HS-27A (cell line): ENCODE results near the gene LRMDA.
"Not testable (repeated sequence)": the region's sequence is repeated elsewhere in the genome, so short reads cannot be mapped to it uniquely, and the experiment has no call there.

ENCODE experiments used
- DNase-seq: peaks from one replicate; pipeline ENCODE4 v3.0.0-alpha.2; 2012; ENCODE audit warnings: low read depth, missing footprints

LRMDA gene

DNA sequence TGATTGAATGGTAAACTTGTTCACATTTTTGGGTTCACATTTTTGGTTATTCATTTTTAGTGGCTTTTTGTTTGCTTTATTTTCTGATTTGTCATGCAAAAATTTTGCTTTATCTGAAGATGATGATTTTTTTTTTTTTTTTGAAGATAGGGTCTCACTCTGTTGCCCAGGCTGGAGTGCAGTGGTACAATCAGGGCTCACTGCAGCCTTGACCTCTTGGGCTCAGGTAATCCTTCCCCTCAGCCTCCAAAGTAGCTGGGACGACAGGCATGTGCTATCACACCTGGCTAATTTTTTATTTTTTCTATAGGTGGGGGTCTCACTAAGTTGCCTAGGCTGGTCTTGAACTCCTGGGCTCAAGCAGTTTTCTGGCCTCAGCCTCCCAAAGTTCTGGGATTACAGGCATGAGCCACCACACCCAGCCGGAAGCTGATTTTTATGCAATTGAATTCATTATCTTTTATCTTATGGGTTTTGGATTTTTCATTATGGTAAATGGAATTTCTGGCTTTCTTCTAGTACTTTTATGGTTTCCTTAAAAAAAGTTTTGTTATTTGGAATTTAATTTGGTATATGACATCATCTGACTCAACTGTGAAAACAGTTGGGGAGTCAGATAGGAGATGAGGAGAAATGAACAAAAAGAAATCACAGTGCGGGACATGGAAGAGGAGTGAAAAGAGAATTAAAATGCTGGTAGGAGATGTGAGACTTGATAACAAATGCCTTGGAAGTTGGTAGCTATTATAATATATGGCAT is 158.7 kb downstream of the LRMDA start:
- no peak for DNase-seq

DNA sequence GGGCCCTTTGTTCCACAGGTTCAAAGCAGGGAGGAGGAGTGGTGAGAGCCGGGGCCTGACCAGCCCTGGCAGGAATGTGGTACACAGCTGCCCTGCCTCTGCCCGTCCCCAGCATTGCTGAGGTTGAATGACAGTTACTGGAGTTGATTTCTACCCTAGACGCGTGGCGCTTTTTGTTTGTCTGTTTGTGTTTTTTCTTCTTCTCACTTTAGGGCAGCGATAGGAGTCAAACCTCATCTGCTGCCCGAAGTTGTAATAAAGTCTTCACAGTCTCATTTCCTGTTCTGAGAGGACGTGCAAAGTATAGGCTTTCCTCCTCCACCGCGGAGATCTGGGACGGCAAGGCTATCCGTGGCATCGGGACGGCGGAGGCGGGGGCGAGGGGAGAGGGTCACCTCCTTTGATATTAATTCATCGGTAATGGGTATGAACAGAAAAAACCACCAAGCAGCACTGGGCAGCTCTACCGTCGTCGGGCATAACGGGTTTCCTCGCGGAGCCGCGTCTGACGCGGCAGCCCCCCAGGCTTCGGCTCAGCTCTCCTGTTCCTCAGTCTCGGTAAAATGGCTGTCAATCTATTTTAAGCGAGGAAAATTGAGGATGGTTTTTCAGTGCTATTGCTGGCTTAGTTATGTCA is 160.8 kb downstream of the LRMDA start:
- DNase-seq: no peak

DNA sequence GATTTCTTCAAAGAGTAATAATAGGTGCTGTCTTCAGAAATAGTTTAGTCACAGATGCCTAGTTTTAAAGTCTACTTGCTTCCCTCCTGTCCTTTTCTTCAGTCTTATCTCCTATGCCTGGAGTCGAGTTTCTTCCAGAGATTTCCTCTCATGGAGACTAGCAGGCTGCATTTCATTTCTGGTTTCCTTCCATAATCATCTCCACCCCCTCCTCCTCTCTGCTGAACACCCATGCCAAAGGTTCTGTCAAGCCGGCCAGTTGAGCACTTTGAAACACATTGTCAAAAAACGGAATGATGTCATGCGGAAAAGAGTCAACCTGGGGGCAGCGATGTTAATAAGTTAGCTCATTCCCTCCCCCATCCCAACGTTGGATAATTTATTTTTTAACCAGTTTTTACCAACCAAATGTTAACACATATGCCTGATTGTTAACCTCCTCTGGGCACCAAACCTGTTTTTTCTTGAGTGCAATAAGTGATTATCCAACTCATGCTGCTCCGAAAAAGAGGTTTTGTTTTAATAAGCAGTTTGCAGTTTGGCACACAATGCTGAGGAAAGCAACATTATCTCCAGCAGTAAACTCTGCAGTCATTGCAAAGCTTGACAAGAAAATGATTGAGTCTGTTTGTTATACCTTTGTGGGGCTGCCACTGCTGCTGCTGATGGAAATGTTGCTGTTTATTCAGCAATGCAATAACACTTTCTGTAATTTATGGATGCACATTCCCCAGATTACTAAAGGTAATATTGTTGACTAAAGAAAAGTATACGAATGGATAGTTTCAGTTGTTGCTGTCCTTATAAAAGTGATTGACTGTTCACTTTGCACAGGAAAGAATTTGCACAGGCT is 161.6 kb downstream of the LRMDA start:
- DNase-seq: no peak

DNA sequence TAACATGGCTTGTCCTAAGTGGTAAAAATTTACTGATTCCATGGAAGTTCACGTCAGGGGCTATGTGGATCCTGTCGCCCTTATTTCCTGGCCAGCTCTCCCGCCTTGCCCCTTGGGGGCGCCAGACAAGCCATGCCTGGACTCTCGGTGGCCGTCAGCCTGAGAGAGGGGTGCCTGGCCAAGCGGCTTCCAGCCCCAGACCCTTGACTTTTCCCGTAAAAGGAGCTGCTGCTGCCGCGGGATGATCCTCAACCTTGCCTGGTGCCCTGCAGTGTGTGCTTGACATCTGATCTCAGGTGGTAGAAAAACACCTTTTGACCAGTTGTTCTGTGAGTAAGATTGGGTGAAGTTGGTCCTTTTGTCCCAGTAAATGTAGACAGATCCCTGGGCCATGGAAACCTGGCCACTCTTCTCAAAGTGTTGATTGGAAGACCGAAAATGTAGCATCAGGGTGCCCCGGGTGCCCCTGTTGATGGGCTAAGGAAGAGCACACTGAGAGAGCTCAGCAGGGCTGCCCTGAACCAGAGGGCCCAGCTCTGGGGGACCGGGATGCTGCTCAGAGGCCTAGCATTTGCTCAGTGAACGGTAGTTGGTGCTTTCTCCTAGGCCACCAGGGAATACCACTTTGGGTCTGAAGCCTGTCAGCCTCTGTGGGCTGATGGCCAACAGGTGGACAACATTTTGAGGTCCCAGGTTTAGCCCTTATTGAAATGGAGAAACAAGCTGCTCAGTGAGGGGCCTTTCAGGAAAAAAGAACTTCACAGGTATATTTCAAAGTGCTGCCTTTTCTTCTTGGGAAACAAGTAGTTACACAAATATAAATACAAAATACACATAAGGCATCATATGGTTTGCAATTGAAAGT is 162.5 kb downstream of the LRMDA start:
- no peak for DNase-seq

DNA sequence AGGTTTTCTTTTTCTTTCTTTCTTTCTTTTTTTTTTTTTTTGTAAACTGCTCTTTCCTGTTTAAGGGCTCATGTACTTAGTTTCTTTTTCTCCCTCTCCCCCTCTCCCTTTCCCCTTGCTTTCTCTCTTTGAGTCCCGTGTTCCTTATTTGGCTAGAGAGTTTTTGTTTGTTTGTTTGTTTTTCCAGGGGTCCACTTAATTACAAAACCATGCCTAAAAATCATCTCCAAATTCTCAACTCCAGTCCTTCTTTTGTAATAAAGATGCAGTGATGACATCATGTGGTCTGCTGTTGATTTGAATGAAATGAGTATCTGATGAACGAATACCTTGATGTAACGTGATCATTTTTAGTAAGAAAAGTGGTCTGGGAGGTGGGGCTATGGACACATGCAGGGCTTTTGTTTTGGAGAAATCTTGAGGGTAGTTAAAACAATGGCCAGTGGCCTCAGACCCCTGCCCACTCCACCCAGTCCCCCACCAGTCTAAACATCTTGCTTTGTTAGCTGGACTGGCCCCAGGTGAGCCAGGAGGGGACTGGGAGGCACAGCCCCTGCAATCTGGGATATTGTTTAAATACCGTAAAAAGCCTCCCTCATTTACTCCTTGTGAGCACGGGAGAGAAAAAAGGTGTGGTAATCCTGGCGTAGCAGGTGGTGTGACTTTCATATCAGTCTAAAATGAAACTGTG is 165.7 kb downstream of the LRMDA start:
- no peak for DNase-seq

DNA sequence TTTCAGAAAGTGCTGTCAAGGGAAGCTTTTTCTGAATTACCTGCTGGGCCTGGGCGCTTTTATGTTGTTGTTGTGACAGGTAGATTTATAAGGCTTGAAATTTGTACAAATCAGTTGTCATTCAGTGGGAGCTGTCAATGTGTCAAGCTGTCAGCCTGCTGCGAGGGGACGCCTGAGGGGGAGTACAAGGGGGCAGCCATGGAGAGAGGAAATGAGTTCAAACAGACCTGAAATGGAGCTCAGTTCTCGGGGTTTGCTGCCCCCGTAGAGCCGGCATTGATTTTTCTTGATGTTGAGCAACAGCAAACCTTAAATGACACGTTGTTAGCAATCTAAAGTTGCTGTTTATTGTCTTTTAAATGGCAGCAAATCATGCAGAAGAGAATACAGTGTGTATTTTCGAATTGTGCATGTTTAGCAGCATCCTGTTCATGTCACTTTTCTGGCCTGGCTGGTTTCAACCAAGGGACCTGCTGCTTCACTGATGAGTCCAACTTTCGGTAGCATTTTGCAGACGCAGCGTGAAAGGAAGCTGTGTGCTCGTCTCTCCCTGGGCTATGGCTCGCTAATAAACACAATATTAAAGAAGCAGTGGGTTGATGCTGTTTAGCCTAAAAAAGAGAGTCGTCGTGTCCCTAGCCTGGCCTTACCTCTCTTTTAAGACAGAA is 166.5 kb downstream of the LRMDA start:
- DNase-seq: no peak

DNA sequence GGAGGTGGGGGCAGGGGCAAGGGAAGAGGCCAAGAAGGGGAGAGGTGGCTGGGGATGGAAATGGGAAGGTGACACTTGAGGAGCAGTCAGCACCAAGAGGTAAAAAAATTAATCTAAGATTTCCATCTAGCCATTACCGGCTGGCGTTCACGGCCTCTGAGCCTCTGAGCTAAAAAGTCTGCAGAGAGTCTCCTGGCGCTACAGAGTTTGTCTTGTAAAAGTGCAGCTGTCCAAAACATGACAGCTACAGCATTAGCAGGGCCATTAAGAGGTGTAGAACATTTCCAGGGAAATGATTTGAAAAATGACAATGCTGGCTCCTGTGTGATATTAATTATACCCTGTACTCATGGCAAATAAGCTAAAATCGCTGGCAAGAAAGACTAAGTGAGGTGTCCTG is 167.6 kb downstream of the LRMDA start:
- no peak for DNase-seq

DNA sequence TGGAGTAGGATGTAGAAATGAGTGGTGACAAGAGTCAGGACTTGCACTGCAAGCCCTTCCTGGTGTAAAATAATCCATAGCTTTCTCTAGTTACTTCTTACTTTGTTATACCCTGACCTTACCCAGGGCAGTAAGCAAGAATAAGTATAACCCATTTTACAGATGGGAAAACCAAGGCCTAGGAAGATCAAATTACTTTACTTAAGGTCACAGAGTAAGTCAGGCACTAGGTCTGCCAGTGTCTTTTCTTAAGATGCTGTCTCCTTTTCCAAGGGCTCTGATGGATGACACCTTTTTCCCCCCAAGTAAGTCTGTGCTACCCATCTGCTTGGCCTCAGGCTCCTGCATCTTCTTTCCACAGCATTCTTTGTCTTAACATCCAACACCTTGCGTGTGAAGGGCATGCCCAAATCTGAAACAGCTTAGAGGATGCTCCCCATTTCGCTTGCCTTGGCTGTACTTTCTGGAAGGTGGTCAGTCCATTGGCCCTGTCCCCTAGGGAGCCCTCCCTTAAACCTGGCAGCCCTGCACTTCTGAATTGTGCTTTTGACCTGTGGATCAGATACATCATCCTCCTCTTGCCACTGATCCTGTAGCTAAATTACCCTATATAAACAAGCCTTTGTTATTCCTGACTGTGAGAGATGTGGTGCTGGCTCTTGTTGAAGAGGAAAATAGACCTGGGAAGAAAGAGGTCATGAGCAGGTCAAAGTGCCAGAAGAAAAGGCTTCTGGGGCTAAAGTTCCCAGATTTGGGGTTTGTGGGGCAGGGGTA is 168.6 kb downstream of the LRMDA start:
- DNase-seq: no peak

DNA sequence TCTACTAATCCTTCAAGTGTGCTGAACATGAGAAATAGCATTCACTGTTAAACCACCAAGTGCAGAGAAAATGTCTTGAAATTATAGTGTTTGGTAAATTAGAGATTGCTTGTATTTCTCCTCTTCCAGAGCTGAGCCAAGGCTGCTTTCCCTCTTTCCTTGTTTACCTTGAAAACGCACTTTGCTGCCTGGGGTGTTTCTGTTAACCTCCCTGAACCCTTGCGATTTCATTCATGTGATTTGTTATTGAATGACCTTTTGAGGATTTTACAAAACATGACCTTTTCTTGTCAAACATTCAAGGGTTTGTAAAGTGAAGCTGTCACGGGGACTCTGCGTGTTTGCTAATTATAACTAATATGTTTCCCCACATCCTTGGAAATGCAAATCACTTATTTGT is 169.4 kb downstream of the LRMDA start:
- DNase-seq: no peak

DNA sequence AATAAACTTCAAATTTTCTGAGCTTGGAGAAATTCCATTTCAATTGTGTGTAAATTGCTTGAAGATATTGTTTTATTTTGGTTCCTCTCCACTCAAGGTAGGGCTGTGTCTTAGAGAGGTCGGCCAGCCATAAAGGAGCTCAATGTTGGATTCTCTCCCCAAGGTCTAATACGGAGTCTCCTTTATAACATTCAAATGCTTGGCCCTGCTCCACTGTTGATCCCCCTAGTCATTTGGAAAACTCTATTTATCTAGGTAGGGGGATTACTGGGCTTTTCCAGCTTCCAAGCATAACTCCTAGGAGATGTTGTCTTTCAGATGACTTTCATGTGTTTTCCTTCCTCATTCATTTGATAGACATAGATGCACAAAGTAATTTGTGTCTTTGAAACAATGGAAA is 170.9 kb downstream of the LRMDA start:
- DNase-seq: no peak

DNA sequence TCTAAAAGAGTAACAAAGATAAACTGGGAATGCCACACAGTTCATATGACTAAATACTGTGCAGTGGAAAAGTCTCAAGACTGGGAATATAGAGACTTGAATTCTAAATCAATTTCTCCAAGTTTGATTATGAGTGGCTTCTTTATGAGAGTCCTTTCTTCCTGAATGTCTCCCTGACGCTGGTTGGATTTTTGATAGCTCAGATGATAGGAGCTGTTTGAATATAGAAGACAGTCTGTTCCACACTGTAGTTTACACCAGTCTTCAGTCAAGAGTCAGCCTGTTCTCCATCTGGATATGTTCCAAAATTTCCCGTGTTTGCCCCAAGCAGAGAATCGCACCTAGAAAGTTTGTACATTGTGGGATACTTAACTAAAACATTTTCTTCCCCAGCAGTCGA is 173.7 kb downstream of the LRMDA start:
- no peak for DNase-seq

DNA sequence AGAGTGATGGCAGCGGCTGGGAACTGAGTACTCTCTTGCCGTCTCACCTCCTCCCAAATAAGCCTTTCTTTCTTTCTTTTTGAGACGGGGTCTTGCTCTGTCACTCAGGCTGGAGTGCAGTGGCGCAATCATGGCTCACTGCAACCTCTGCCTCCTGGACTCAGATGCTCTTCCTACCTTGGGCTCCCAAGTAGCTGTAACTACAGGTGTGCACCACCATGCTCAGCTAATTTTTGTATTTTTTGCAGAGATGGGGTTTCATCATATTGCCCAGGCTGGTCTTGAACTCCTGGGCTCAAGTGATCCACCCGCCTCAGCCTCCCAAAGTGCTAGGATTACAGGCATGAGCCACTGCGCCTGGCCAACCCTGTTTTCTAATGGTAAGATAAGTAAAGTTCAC is 174.4 kb downstream of the LRMDA start:
- not testable (repeated sequence) for DNase-seq

DNA sequence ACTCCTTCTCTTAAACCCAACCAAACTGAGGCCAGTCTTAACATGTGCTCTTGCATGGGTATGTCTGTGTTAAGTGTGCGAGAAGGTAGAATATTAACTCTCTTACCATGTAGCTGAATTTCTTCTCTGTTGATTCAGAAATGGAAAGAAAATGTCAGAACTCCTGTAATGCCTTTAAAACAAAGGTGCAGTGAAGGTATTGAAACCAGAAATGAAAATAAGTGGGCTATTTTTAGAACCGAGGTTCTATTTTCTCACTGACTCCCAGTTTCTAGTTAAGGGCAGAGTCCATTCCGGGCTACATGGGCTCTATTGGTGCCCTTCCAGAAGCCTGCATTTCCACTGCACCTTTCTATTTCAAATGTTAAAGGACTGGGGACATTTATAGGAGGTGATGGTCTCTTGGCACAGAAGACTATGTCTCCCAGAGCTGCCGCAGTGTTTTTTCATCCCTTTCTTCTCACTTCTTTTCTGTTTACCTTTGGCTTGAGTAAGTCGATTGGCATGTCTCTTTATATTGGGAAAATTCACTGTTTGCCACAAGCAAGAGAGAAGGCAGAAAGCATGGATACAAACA is 174.9 kb downstream of the LRMDA start:
- DNase-seq: no peak

DNA sequence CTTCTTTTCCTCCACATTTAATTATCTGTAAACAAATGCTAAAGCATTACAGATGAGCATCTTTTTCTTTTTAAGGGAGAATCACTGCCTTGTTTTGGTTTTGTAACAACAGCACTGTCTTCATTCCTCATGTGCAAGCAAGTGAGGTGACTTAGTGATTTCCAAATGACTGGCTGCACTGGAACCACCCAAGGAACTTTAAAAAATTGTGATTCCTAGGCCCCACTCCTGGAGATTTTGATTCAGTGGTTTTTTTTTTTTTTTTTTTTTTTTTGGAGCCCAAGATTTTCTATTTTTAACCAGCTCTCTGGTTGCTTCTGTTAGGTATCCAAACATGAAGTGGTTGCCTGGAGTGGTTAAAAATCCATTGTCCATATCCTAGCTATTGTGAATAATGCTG is 176.2 kb downstream of the LRMDA start:
- DNase-seq: no peak

DNA sequence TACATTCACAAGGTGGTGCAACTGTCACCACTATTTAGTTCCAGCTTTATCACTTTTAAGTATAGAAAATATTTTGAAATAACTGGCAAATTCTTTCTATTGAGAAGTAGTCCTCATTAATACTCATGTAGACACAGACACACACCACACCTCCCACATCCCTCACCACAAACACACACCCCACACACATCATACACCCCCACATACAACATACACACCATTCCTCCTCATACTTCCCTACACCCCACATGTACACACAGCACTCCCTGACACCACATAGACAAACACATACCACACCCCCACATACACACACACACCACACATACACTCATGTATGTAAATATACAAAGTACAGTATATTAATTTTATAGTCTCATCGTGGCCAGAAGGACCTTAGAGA is 178.8 kb downstream of the LRMDA start:
- no peak for DNase-seq

DNA sequence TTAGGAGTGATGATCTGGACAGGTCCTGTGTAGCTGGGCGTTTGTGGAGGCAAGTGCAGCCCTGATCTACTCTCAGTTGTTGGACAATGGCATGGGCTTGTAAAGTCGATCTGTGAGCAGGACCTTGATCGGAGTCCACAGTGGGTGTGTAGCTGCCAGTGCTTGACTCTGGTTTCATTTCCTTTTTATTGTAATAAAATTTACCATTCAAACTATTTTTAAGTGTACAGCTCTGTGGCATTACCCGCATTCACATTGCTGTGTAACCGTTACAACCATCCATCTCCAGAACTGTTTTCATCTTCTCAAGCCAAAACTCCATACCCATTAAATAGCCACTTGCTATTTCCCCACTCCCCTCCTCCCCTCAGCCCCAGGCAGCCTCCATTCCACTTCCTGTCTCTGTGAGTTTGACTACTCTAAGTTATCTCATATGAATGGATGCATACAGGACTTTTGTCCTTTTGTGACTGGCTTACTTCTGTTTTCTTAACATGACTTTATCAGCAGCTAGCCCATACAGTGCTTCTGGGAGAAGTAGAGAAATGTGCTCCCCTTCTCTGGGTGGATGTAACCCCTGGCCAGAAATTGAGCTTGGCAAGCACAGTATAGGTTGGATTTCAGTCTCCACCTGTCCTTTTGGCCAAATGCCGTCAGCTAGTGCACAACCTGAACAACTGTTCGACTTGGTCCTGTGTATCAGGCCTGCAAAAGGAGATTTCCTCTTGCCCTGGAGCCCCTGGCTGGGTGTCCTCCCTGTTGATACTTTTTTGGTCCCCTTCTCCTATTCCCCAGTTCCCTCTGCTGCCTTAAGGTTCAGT is 180.0 kb downstream of the LRMDA start:
- no peak for DNase-seq

DNA sequence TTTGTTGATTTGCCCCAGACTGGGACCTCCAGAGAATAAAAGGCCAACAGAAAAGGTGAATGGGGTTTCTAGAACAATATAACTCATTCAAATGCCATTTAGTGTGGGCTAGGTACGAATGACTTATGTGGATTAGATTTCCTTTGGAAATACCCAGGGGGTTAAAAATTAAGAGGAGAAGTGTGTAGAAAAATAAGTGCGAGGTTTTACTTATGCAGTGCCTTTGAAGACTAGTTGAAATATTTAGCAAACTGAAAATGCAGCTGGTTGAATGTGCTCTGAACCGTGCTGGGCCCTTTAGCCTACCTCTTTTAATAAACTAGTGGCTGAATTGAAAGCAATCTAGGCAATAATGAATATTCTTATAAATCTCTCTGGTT is 180.6 kb downstream of the LRMDA start:
- no peak for DNase-seq

DNA sequence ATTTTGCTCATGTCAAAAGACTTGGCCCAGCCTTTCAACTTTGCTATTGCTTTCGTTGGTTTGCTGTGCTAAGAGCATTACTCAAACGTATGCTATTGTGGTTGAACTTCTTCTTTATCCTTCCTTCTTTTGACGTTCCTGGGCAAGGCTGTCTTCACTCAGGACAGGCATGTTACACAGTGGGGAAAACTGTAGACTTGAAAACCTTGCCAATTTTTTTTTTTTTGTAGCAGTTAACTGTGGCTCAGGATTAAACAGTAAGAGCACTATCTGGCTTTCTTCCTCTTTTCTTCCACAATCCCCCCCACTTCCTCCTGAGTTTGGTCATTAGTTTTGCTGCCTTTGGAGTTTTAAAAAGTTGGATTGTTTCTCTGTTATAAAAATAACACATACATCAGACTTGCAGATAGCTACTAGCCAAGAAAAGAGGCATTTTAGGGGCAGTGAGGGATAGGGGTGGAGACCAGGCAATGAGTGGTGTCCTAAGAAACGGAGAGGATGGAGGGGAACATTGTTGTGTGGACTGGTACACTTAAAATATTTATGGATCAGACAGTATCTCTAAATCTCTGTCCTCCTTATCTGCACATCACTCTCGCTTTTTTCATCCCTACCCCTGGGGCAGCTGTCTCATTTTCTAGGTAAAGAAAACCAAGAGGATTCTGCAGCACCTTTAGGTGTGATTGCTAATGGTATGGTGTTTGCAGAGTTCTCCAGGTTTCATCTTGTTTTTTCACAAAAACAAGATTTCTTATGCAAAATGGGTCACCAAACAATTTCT is 181.7 kb downstream of the LRMDA start:
- DNase-seq: no peak
